ENCODE results near the gene RSPO3. TPM values are rescaled to one million over a fixed set of nuclear protein-coding genes. Genes with fewer than 3 reads are reported as not detected.

RSPO3 gene
- total and polyA plus RNA-seq, 2 of the 4 experiments (the other 2 are of a cell fraction): not detected

DNA sequence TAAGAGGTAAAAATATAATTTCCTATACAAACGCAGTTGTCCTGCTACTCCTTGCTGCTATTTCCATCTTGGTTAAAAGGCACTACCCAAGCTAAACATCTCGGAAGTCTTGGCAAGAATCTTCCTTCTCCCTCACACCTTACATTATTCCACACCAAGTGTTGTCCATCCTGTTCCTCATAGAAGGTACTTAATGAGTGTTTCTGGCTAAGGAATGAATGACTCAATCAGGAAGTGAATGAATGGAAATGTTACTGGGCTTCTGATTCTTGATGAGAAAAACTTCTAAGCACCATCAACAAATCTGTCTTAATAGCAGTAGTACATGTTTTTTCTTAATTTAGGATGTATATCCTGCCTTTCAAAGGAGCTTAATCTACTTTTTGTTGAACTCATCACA is 40.6 kb upstream of the RSPO3 start:
- dilution Hi-C loops (cut with HindIII; ENCODE audit: low sequenced_read_pairs, unreplicated experiment) (no loop called here), intact Hi-C loops (cut with micrococcal nuclease) (no loop called here), in situ Hi-C loops (cut with MboI; ENCODE audit: low sequenced_read_pairs) (no loop called here)
- Histone ChIP-seq H4K5ac (ENCODE audit: low read depth, low read length) (no peak overlapping the region), H3K27ac (ENCODE audit: insufficient read depth, low read length) (no peak overlapping the region), H3K4me3 (ENCODE audit: insufficient read depth, low read depth, low read length) (no peak overlapping the region), H3K27me3 (ENCODE audit: control insufficient read depth, insufficient read depth, low read length) (no peaks in the 10 kb centered on the region), H3K9me3 (ENCODE audit: control insufficient read depth, insufficient read depth, low read length) (no peaks in the 10 kb centered on the region), H3K4ac (ENCODE audit: low read depth, low read length) (no peak overlapping the region), H3K79me1 (ENCODE audit: low read depth in 1 of 2, low read length in 2 of 2) (no peaks in the 10 kb centered on the region), H2BK15ac (ENCODE audit: low read depth, low read length) (no peak overlapping the region), H3K18ac (ENCODE audit: low read depth, low read length) (no peak overlapping the region), H2BK120ac (ENCODE audit: low read depth, low read length) (no peak overlapping the region), H2BK20ac (ENCODE audit: low read depth, low read length) (no peak overlapping the region), H3K4me1 (ENCODE audit: control insufficient read depth, insufficient read depth, low read length) (no peaks in the 10 kb centered on the region), H3K9ac (ENCODE audit: low read depth, low read length) (no peak overlapping the region), H2AK5ac (ENCODE audit: low read depth, low read length) (no peak overlapping the region), H4K8ac (ENCODE audit: low read depth in 2 of 2, low read length in 2 of 2) (no peak overlapping the region), H3K14ac (replicated peaks; ENCODE audit: low read depth, low read length) (no peak overlapping the region), H3K56ac (ENCODE audit: extremely low read depth, insufficient read depth, low read length) (no peak overlapping the region), H2BK5ac (ENCODE audit: low read depth, low read length, poor library complexity, severe bottlenecking) (no peak overlapping the region), H4K91ac (ENCODE audit: insufficient read depth, low read depth, low read length) (no peak overlapping the region), H2AK9ac (replicated peaks; ENCODE audit: low read depth, low read length, poor library complexity) (no peak overlapping the region), H2AFZ (replicated peaks; ENCODE audit: low read length, poor library complexity) (no peak overlapping the region), H3K4me2 (ENCODE audit: low read depth, low read length) (no peak overlapping the region), H4K20me1 (ENCODE audit: insufficient read depth, low read length) (no peaks in the 10 kb centered on the region), H3K36me3 (ENCODE audit: control insufficient read depth, insufficient read depth, low read length) (no peaks in the 10 kb centered on the region), H3K23ac (ENCODE audit: low read depth, low read length) (no peak overlapping the region), H3K9me1 (ENCODE audit: insufficient read depth, low read length) (no peaks in the 10 kb centered on the region)
- no peak for ATAC-seq (ENCODE audit: low read depth)
- WGBS, 2 experiments (ENCODE audit: extremely low coverage in 2 of 2, insufficient read length in 1 of 2): no CpG with 5 or more reads among the region's 2 CpGs
- no TSS peak for BruUV-seq (replicated peaks)
- ChIA-PET CTCF (interaction anchor here (0.7 kb wide), 1 partner anchor 19 kb away, joined by 3 read pairs; no protein-coding TSS in a partner anchor), POLR2A (ENCODE audit: unreplicated experiment) (no interaction called here)
- DNase-seq: no peak
- TF ChIP-seq SMC3 (IDR thresholded peaks at IDR 0.05; ENCODE audit: low read depth, low read length): no peak
- no peak for TF ChIP-seq CEBPB (IDR thresholded peaks at IDR 0.05; ENCODE audit: low read depth, low read length)
- TF ChIP-seq, protein P1, sequence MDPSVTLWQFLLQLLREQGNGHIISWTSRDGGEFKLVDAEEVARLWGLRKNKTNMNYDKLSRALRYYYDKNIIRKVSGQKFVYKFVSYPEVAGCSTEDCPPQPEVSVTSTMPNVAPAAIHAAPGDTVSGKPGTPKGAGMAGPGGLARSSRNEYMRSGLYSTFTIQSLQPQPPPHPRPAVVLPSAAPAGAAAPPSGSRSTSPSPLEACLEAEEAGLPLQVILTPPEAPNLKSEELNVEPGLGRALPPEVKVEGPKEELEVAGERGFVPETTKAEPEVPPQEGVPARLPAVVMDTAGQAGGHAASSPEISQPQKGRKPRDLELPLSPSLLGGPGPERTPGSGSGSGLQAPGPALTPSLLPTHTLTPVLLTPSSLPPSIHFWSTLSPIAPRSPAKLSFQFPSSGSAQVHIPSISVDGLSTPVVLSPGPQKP (IDR thresholded peaks at IDR 0.05; ENCODE audit: borderline replicate concordance, low read depth, low read length): no peak
- TF ChIP-seq CTCF (conservative IDR thresholded peaks at IDR 0.05; ENCODE audit: low read depth, low read length): no peak
- no peak for TF ChIP-seq RFX5 (IDR thresholded peaks at IDR 0.05; ENCODE audit: low read depth, low read length)
- TF ChIP-seq FOS (IDR thresholded peaks at IDR 0.05; ENCODE audit: low read depth, low read length): no peak
- no peak for TF ChIP-seq BHLHE40 (IDR thresholded peaks at IDR 0.05; ENCODE audit: low read depth, low read length)
- TF ChIP-seq USF2 (IDR thresholded peaks at IDR 0.05; ENCODE audit: low read depth, low read length): no peak
- no peak for TF ChIP-seq RCOR1 (IDR thresholded peaks at IDR 0.05; ENCODE audit: insufficient replicate concordance, low read length)
- TF ChIP-seq RAD21 (IDR thresholded peaks at IDR 0.05; ENCODE audit: low read length): no peak
- TF ChIP-seq MAZ (IDR thresholded peaks at IDR 0.05; ENCODE audit: borderline replicate concordance, low read depth, low read length): no peak
- TF ChIP-seq CHD1 (IDR thresholded peaks at IDR 0.05; ENCODE audit: low read depth, low read length): no peak
- TF ChIP-seq MXI1 (IDR thresholded peaks at IDR 0.05; ENCODE audit: borderline replicate concordance, low read depth, low read length): no peak

Data from IMR-90 (cell line).